Suprapubic skin (tissue), 4 donors: ENCODE results near the gene CEP192. TPM values are rescaled to one million over a fixed set of nuclear protein-coding genes. Genes with fewer than 3 reads are reported as not detected.

Source experiments
- DNase-seq, 2 donors: peaks; one replicate each; pipeline ENCODE4 v3.0.0-alpha.2; 2019; ENCODE audit warnings: low spot score in 2 of 2
- H3K27ac ChIP-seq: fragments of 200-600 bp; sonication (generic); one replicate; pipeline ENCODE4 v1.5.1; 2019
- H3K27me3 ChIP-seq: fragments of 200-600 bp; sonication (generic); one replicate; pipeline ENCODE4 v1.5.1; 2019
- H3K36me3 ChIP-seq: fragments of 200-600 bp; sonication (generic); one replicate; pipeline ENCODE4 v1.5.1; 2019
- H3K4me1 ChIP-seq: fragments of 200-600 bp; sonication (generic); one replicate; pipeline ENCODE4 v1.5.1; 2019
- H3K4me3 ChIP-seq: fragments of 200-600 bp; sonication (generic); one replicate; pipeline ENCODE4 v1.5.1; 2019; ENCODE audit warnings: mild to moderate bottlenecking
- H3K9me3 ChIP-seq: fragments of 200-600 bp; sonication (generic); one replicate; pipeline ENCODE4 v1.5.1; 2019
- EP300 ChIP-seq: sonication (generic); formaldehyde crosslinking; IDR thresholded peaks from one replicate; pipeline ENCODE4 v1.6.1; 2017; ENCODE audit warnings: antibody characterized with exemption
- POLR2A ChIP-seq, 2 donors: fragments of 450-650 bp; IDR thresholded peaks; one replicate each; pipeline ENCODE4 v1.6.1; 2017; ENCODE audit warnings: antibody characterized with exemption in 2 of 2, mild to moderate bottlenecking in 2 of 2, moderate library complexity in 2 of 2
- POLR2AphosphoS5 ChIP-seq, 3 donors: sonication (generic); formaldehyde crosslinking; IDR thresholded peaks; one replicate each; pipeline ENCODE4 v1.6.1; 2017; ENCODE audit warnings: antibody characterized with exemption in 3 of 3
- WGBS: methylation state at CpG from one replicate; pipeline ENCODE4 v1.1.5; 2018; 5-methylcytosine and 5-hydroxymethylcytosine counted together
- total RNA-seq, 4 donors: library from RNA; depleted of rRNA; stranded (reverse); fragments of >200 nt; gene quantifications; one replicate each; pipeline ENCODE4 v1.1.0, GENCODE V29; 2016
- TF ChIP-seq, protein P1 (sequence below), 2 donors: fragments of 200-600 bp in 1 of 2; fragments of 450-650 bp in 1 of 2; sonication (generic) in 1 of 2; IDR thresholded peaks; one replicate each; pipeline ENCODE4 v1.5.1; 2016 to 2019; ENCODE audit warnings: antibody characterized with exemption in 2 of 2, mild to moderate bottlenecking in 1 of 2, moderate library complexity in 1 of 2

CEP192 gene
- total RNA-seq, 4 donors from 2014 or later, result 13.0 to 30.4 (median 18.8) TPM

- Histone ChIP-seq H3K9me3 (no peaks in the 10 kb centered on the region), H3K4me1 (peaks cover 25% of the 10 kb centered on the region), H3K27ac (no peak overlapping the region), H3K36me3 (peaks cover 4% of the 10 kb centered on the region), H3K4me3 (no peak overlapping the region), H3K27me3 (no peaks in the 10 kb centered on the region)
- no peak for DNase-seq
- no peak for TF ChIP-seq EP300
- TF ChIP-seq, protein P1, sequence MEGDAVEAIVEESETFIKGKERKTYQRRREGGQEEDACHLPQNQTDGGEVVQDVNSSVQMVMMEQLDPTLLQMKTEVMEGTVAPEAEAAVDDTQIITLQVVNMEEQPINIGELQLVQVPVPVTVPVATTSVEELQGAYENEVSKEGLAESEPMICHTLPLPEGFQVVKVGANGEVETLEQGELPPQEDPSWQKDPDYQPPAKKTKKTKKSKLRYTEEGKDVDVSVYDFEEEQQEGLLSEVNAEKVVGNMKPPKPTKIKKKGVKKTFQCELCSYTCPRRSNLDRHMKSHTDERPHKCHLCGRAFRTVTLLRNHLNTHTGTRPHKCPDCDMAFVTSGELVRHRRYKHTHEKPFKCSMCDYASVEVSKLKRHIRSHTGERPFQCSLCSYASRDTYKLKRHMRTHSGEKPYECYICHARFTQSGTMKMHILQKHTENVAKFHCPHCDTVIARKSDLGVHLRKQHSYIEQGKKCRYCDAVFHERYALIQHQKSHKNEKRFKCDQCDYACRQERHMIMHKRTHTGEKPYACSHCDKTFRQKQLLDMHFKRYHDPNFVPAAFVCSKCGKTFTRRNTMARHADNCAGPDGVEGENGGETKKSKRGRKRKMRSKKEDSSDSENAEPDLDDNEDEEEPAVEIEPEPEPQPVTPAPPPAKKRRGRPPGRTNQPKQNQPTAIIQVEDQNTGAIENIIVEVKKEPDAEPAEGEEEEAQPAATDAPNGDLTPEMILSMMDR (IDR thresholded peaks at IDR 0.05), result no peak
- no peak for TF ChIP-seq POLR2A (IDR thresholded peaks at IDR 0.05)
- TF ChIP-seq POLR2AphosphoS5 (IDR thresholded peaks at IDR 0.05), result no peak
- 84% methylated on average over 8 of the region's 8 CpGs for WGBS
Observed at GRCh38 chr18:12989397-12990122, 1.6 kb upstream of the CEP192 start.

DNA sequence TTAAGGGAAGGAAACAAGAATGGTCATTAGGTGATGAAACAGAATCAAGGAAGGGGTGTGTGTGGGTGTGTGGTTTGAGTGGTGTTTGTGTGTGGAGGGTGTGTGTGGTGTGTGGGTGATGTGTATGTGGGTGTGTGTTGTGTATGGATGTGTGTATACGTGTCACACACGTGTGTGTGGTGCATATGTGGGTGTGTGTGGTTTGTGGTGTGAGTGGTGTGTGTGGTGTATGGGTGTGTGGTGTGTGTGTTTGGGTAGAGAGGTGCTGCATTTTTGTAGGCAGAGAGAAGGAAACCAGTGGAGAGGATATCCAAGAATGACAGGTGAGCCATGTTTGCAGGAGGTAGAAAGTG is 1.1 kb upstream of the CEP192 start:
- WGBS, result 57% methylated on average over 2 of the region's 2 CpGs
- Histone ChIP-seq H3K4me1 (peaks cover 25% of the 10 kb centered on the region), H3K36me3 (peaks cover 1% of the 10 kb centered on the region), H3K27me3 (no peaks in the 10 kb centered on the region), H3K4me3 (peak overlapping the region; percentile 61), H3K9me3 (no peaks in the 10 kb centered on the region), H3K27ac (no peak overlapping the region)
- DNase-seq, result no peak
- TF ChIP-seq POLR2AphosphoS5 (IDR thresholded peaks at IDR 0.05) (no peak), POLR2A (IDR thresholded peaks at IDR 0.05) (no peak), EP300 (no peak)
- TF ChIP-seq, protein P1 (IDR thresholded peaks at IDR 0.05), result no peak

DNA sequence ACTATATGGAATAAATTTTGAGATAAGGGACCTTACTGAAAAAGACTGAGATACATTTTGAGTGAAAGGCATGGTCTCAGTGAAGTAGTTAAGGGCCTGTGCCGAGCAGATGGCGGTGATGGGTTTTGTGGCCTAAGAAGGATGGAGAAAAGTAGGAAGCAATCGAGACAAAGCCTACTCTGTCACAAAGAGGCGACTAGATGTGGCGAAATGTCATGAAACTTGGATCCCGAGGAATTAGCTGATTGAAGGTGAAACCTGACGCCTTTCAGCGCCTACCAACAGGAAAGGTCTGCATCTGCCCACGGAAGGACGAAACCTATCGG is 558 bp upstream of the CEP192 start:
- no peaks in the 10 kb centered on the region for H3K36me3 ChIP-seq
- H3K4me3 ChIP-seq, result peak overlapping the region; percentile 61
- TF ChIP-seq, protein P1 (IDR thresholded peaks at IDR 0.05), result no peak
- no peak for TF ChIP-seq POLR2AphosphoS5 (IDR thresholded peaks at IDR 0.05)
- TF ChIP-seq EP300, result no peak
- no peak for TF ChIP-seq POLR2A (IDR thresholded peaks at IDR 0.05)
- 2% methylated on average over 11 of the region's 11 CpGs for WGBS
- H3K4me1 ChIP-seq, result peaks cover 25% of the 10 kb centered on the region
- no peaks in the 10 kb centered on the region for H3K27me3 ChIP-seq
- H3K27ac ChIP-seq, result peak overlapping the region; percentile 59
- no peaks in the 10 kb centered on the region for H3K9me3 ChIP-seq
- DNase-seq, result no peak

- peak overlapping the region; percentile 80 for H3K27ac ChIP-seq
- no peaks in the 10 kb centered on the region for H3K36me3 ChIP-seq
- 0% methylated on average over 7 of the region's 7 CpGs for WGBS
- no peaks in the 10 kb centered on the region for H3K27me3 ChIP-seq
- H3K4me1 ChIP-seq, result peaks cover 25% of the 10 kb centered on the region
- H3K9me3 ChIP-seq, result no peaks in the 10 kb centered on the region
- TF ChIP-seq, protein P1 (IDR thresholded peaks at IDR 0.05), result no peak
- TF ChIP-seq POLR2A (IDR thresholded peaks at IDR 0.05) (no peak), POLR2AphosphoS5 (IDR thresholded peaks at IDR 0.05) (no peak), EP300 (no peak)
- H3K4me3 ChIP-seq, result peak overlapping the region; percentile 61
- DNase-seq, result no peak
Observed at GRCh38 chr18:12991821-12992179, 638 bp downstream of the CEP192 start.

GRCh38 chr18:12993439-12993838 is 2.3 kb downstream of the CEP192 start:
- Histone ChIP-seq H3K27ac (no peak overlapping the region), H3K27me3 (no peaks in the 10 kb centered on the region), H3K36me3 (no peaks in the 10 kb centered on the region), H3K4me3 (no peak overlapping the region), H3K4me1 (peaks cover 25% of the 10 kb centered on the region), H3K9me3 (no peaks in the 10 kb centered on the region)
- TF ChIP-seq POLR2A (IDR thresholded peaks at IDR 0.05) (no peak), EP300 (no peak), POLR2AphosphoS5 (IDR thresholded peaks at IDR 0.05) (no peak)
- TF ChIP-seq, protein P1 (IDR thresholded peaks at IDR 0.05), result no peak
- WGBS, result 88% methylated on average over 2 of the region's 2 CpGs
- DNase-seq, result no peak
